ENCODE measurements around the gene ZNF622. TPM values are rescaled to one million over a fixed set of nuclear protein-coding genes. Genes with fewer than 3 reads are reported as not detected.

Gene ZNF622
- total and polyA plus RNA-seq, 10 of the 15 experiments (the other 5 are each of a cell fraction or from before 2014, with no cell fraction given), result 9.0 to 60.3 (median 31.0) TPM

GRCh38 chr5:16487456-16487855 lies 21.9 kb upstream of the ZNF622 start (continued):
- TF ChIP-seq ZNF592 (IDR thresholded peaks at IDR 0.05), result no peak
- no peak for TF ChIP-seq HSF1 (IDR thresholded peaks at IDR 0.05; ENCODE audit: low read depth, low read length)

- DNase-seq (ENCODE audit: low read depth, low spot score), result no peak
- no peak overlapping the region for H3K4me3 ChIP-seq
- ATAC-seq, result no peak
- CTCF ChIA-PET, result no interaction called here
- no peak for FAIRE-seq
- H3K9ac ChIP-seq (ENCODE audit: control insufficient read depth, insufficient read depth, low read length), result no peak overlapping the region
- no peaks in the 10 kb centered on the region for H3K4me1 ChIP-seq (ENCODE audit: control insufficient read depth, insufficient read depth, low read length)
- WGBS (ENCODE audit: insufficient coverage, insufficient replicate concordance, low lambda C conversion rate, missing lambda C conversion rate), result 55% methylated on average over 4 of the region's 4 CpGs
- BruUV-seq (replicated peaks), result no TSS peak
- H4K20me1 ChIP-seq (ENCODE audit: control insufficient read depth, insufficient read depth), result no peaks in the 10 kb centered on the region
- H3K36me3 ChIP-seq (ENCODE audit: control insufficient read depth in 2 of 2, insufficient read depth in 2 of 2, low read length in 1 of 2), result no peaks in the 10 kb centered on the region
- H3K79me2 ChIP-seq (ENCODE audit: control insufficient read depth, insufficient read depth, low read length), result no peaks in the 10 kb centered on the region
- RAD21 ChIA-PET (ENCODE audit: unreplicated experiment), result no interaction called here
- TF ChIP-seq POLR2A (IDR thresholded peaks at IDR 0.05; ENCODE audit: low read depth, low read length) (no peak), EED (IDR thresholded peaks at IDR 0.05; ENCODE audit: low read depth) (no peak), MTA3 (IDR thresholded peaks at IDR 0.05; ENCODE audit: borderline replicate concordance, low read length) (no peak), NFYA (IDR thresholded peaks at IDR 0.05; ENCODE audit: borderline replicate concordance, low read depth, low read length) (no peak), JUND (IDR thresholded peaks at IDR 0.05; ENCODE audit: low read depth, low read length) (no peak), HDGF (IDR thresholded peaks at IDR 0.05) (no peak), ZZZ3 (IDR thresholded peaks at IDR 0.05; ENCODE audit: control insufficient read depth, insufficient read length, low read depth) (no peak), BHLHE40 (IDR thresholded peaks at IDR 0.05; ENCODE audit: borderline replicate concordance in 1 of 2, low read depth in 2 of 2, low read length in 1 of 2) (no peak), MYB (IDR thresholded peaks at IDR 0.05; ENCODE audit: borderline replicate concordance, low read depth, low read length) (no peak), YY1 (IDR thresholded peaks at IDR 0.05; ENCODE audit: low read depth, low read length) (no peak), NKRF (conservative IDR thresholded peaks at IDR 0.05) (no peak), ZBED1 (IDR thresholded peaks at IDR 0.05; ENCODE audit: borderline replicate concordance) (no peak), FOXK2 (IDR thresholded peaks at IDR 0.05) (no peak), CREB1 (IDR thresholded peaks at IDR 0.05; ENCODE audit: low read depth) (no peak), MXI1 (IDR thresholded peaks at IDR 0.05; ENCODE audit: low read depth, low read length) (no peak), RAD51 (IDR thresholded peaks at IDR 0.05) (no peak), SMAD5 (IDR thresholded peaks at IDR 0.05; ENCODE audit: low read depth) (no peak)
- in situ Hi-C loops (cut with MboI), result no loop called here
- no peak overlapping the region for H2AFZ ChIP-seq (ENCODE audit: control insufficient read depth, low read depth, low read length)
- H3K4me2 ChIP-seq (ENCODE audit: control insufficient read depth, insufficient read depth), result no peak overlapping the region
- no peaks in the 10 kb centered on the region; a peak in 1 of 4 replicates for H3K27me3 ChIP-seq (replicated peaks in 1 of 2; ENCODE audit: control insufficient read depth in 2 of 2, insufficient read depth in 2 of 2, low read length in 1 of 2)
- intact Hi-C loops (cut with micrococcal nuclease; ENCODE audit: unreplicated experiment), result loop anchor here (5.0 kb wide), 1 partner anchor 716 kb away; no protein-coding TSS in a partner anchor
- no peak overlapping the region for H3K27ac ChIP-seq (ENCODE audit: control insufficient read depth, insufficient read depth)
- SMC1A ChIA-PET (ENCODE audit: uncharacterized antibody, unreplicated experiment), result no interaction called here
- H3K9me3 ChIP-seq (replicated peaks; ENCODE audit: control insufficient read depth, insufficient read depth, low read length), result no peaks in the 10 kb centered on the region
- POLR2A ChIA-PET, result no interaction called here
These were observed 21.1 kb upstream of the ZNF622 start for GRCh38 chr5:16486711-16487111.

Data from GM12878 (cell line).